IPS-NIHi11 (cell line): Measurements from ENCODE around the gene CRACR2A.
A peak's percentile ranks its signal among the peaks of the same experiment; 100 is the strongest.

Experiments used
- DNase-seq: peaks from one replicate; pipeline ENCODE4 v3.0.0; 2012; ENCODE audit warnings: mixed read lengths, low spot score

The CRACR2A gene

GRCh38 chr12:3615862-3616261 is 137.0 kb downstream of the CRACR2A start:
- no peak for DNase-seq

- DNase-seq = peak; percentile 56
Observed at GRCh38 chr12:3614806-3615466, 138.0 kb downstream of the CRACR2A start.

GRCh38 chr12:3613641-3614395 is 139.1 kb downstream of the CRACR2A start:
- DNase-seq = no peak

GRCh38 chr12:3611860-3612703 is 140.8 kb downstream of the CRACR2A start:
- DNase-seq = no peak

- no peak for DNase-seq
Observed at GRCh38 chr12:3607821-3608220, 145.1 kb downstream of the CRACR2A start.

- DNase-seq = no peak
Observed at GRCh38 chr12:3607039-3607720, 145.7 kb downstream of the CRACR2A start.

GRCh38 chr12:3606128-3606527 is 146.8 kb downstream of the CRACR2A start:
- no peak for DNase-seq

- no peak for DNase-seq
Observed at GRCh38 chr12:3605692-3606091, 147.2 kb downstream of the CRACR2A start.

- peak; percentile 55 for DNase-seq
Observed at GRCh38 chr12:3604748-3605586, 147.9 kb downstream of the CRACR2A start.

- DNase-seq = no peak
Observed at GRCh38 chr12:3604286-3604685, 148.6 kb downstream of the CRACR2A start.

- no peak for DNase-seq
Observed at GRCh38 chr12:3603576-3603975, 149.3 kb downstream of the CRACR2A start.

- no peak for DNase-seq
Observed at GRCh38 chr12:3602488-3602887, 150.4 kb downstream of the CRACR2A start.

GRCh38 chr12:3601461-3602150 is 151.3 kb downstream of the CRACR2A start:
- DNase-seq = no peak

- no peak for DNase-seq
Observed at GRCh38 chr12:3600951-3601350, 152.0 kb downstream of the CRACR2A start.

GRCh38 chr12:3600039-3600720 is 152.7 kb downstream of the CRACR2A start:
- peak; percentile 68 for DNase-seq

- DNase-seq = no peak
Observed at GRCh38 chr12:3598896-3599860, 153.7 kb downstream of the CRACR2A start.

GRCh38 chr12:3597526-3598210 is 155.2 kb downstream of the CRACR2A start:
- DNase-seq = no peak
